WTC11 (cell line): Measurements from ENCODE around the gene KIAA0232. TPM values are rescaled to one million over a fixed set of nuclear protein-coding genes. Genes with fewer than 3 reads are reported as not detected.

Source experiments
- ATAC-seq: fragments of 200-7000 bp; cut with Tn5 transposase; 2 replicates; pipeline ENCODE4 v1.10.0; 2021; ENCODE audit warnings: mild to moderate bottlenecking, moderate library complexity
- CTCF ChIA-PET: fragments of 300-600 bp; sonication (Branson Sonifier 250); formaldehyde crosslinking; loops from one replicate; lab custom pipeline; 2021; ENCODE audit warnings: antibody characterized with exemption; lab: Charles Lee
- POLR2A ChIA-PET: fragments of 350-600 bp; sonication (Branson Sonifier 250); formaldehyde crosslinking; loops from one replicate; lab custom pipeline; 2021; ENCODE audit warnings: antibody characterized with exemption; lab: Charles Lee
- DNase-seq: peaks from one replicate; pipeline ENCODE4 v3.0.0; 2021; ENCODE audit warnings: low spot score
- H3K27ac Mint-ChIP-seq: 2 replicates; pipeline ENCODE4 v1.8.0; 2021; ENCODE audit warnings: mixed read lengths
- H3K27me3 Mint-ChIP-seq: 2 replicates; pipeline ENCODE4 v1.8.0; 2021; ENCODE audit warnings: low read depth, mild to moderate bottlenecking, moderate library complexity, mixed read lengths
- H3K36me3 Mint-ChIP-seq: 2 replicates; pipeline ENCODE4 v1.8.0; 2021; ENCODE audit warnings: mixed read lengths
- H3K4me1 Mint-ChIP-seq: 2 replicates; pipeline ENCODE4 v1.8.0; 2022; ENCODE audit warnings: mixed read lengths
- H3K4me3 Mint-ChIP-seq: 2 replicates; pipeline ENCODE4 v1.8.0; 2021; ENCODE audit warnings: mild to moderate bottlenecking, moderate library complexity, mixed read lengths
- H3K9me3 Mint-ChIP-seq: 2 replicates; pipeline ENCODE4 v1.8.0; 2021; ENCODE audit warnings: mixed read lengths
- ESRRA ChIP-seq: sonication (generic); formaldehyde crosslinking; IDR thresholded peaks from 2 replicates; pipeline ENCODE4 v1.8.1; 2022; ENCODE audit warnings: mild to moderate bottlenecking, missing genetic modification reagents, borderline replicate concordance
- FOXK1 ChIP-seq: sonication (generic); formaldehyde crosslinking; IDR thresholded peaks from 2 replicates; pipeline ENCODE4 v1.8.0; 2022; ENCODE audit warnings: mild to moderate bottlenecking, moderate library complexity, missing genetic modification reagents
- GRHL2 ChIP-seq: fragments of 250-450 bp; sonication (Bioruptor Pico); IDR thresholded peaks from 2 replicates; pipeline ENCODE4 v1.8.0; 2022; ENCODE audit warnings: mild to moderate bottlenecking, moderate library complexity; ENCODE audit not compliant: insufficient replicate concordance, severe bottlenecking
- IRF2 ChIP-seq: sonication (generic); formaldehyde crosslinking; IDR thresholded peaks from 2 replicates; pipeline ENCODE4 v1.8.0; 2022; ENCODE audit warnings: low read depth, missing genetic modification reagents, borderline replicate concordance
- MXD4 ChIP-seq: fragments of 250-450 bp; sonication (Bioruptor Pico); IDR thresholded peaks from 2 replicates; pipeline ENCODE4 v1.8.0; 2021; ENCODE audit warnings: mild to moderate bottlenecking, moderate library complexity, borderline replicate concordance
- MYBL2 ChIP-seq: sonication (generic); formaldehyde crosslinking; IDR thresholded peaks from 2 replicates; pipeline ENCODE4 v1.8.1; 2023; ENCODE audit warnings: mild to moderate bottlenecking, moderate library complexity, missing genetic modification reagents
- SOX15 ChIP-seq: fragments of 250-450 bp; sonication (Bioruptor Pico); IDR thresholded peaks from 2 replicates; pipeline ENCODE4 v1.9.0; 2021; ENCODE audit warnings: mild to moderate bottlenecking
- TCF7 ChIP-seq: sonication (generic); formaldehyde crosslinking; IDR thresholded peaks from 2 replicates; pipeline ENCODE4 v1.8.0; 2022; ENCODE audit warnings: mild to moderate bottlenecking, low read depth, missing genetic modification reagents, moderate library complexity
- ZNF232 ChIP-seq: sonication (generic); formaldehyde crosslinking; IDR thresholded peaks from 2 replicates; pipeline ENCODE4 v1.8.0; 2022; ENCODE audit warnings: mild to moderate bottlenecking, missing genetic modification reagents
- ZNF263 ChIP-seq: sonication (generic); formaldehyde crosslinking; IDR thresholded peaks from 2 replicates; pipeline ENCODE4 v1.8.1; 2022; ENCODE audit warnings: low read depth, mild to moderate bottlenecking, moderate library complexity, missing genetic modification reagents
- ZNF317 ChIP-seq: sonication (generic); formaldehyde crosslinking; IDR thresholded peaks from 2 replicates; pipeline ENCODE4 v1.8.1; 2023; ENCODE audit warnings: low read depth, mild to moderate bottlenecking, moderate library complexity, missing genetic modification reagents, borderline replicate concordance
- total RNA-seq: library from RNA; stranded (reverse); gene quantifications from 3 replicates; pipeline ENCODE4 v1.2.3, GENCODE V29; 2021
- TF ChIP-seq, protein P1 (sequence below): sonication (generic); formaldehyde crosslinking; IDR thresholded peaks from 2 replicates; pipeline ENCODE4 v1.8.1; 2022; ENCODE audit warnings: low read depth, mild to moderate bottlenecking, moderate library complexity, missing genetic modification reagents, borderline replicate concordance
- TF ChIP-seq, protein P2 (sequence below): sonication (generic); formaldehyde crosslinking; IDR thresholded peaks from 2 replicates; pipeline ENCODE4 v1.8.0; 2022; ENCODE audit warnings: mild to moderate bottlenecking, missing genetic modification reagents
- TF ChIP-seq, protein P3 (sequence below): fragments of 250-450 bp; sonication (Bioruptor Pico); IDR thresholded peaks from 2 replicates; pipeline ENCODE4 v1.8.0; 2021; ENCODE audit warnings: mild to moderate bottlenecking
- TF ChIP-seq, protein P4 (sequence below): sonication (generic); formaldehyde crosslinking; IDR thresholded peaks from 2 replicates; pipeline ENCODE4 v1.8.0; 2022; ENCODE audit warnings: mild to moderate bottlenecking, missing genetic modification reagents
- TF ChIP-seq, protein P5 (sequence below): sonication (generic); formaldehyde crosslinking; IDR thresholded peaks from 2 replicates; pipeline ENCODE4 v1.8.1; 2023; ENCODE audit warnings: mild to moderate bottlenecking, missing genetic modification reagents, moderate library complexity
- TF ChIP-seq, protein P6 (sequence below): sonication (generic); formaldehyde crosslinking; IDR thresholded peaks from 2 replicates; pipeline ENCODE4 v1.8.0; 2023; ENCODE audit warnings: mild to moderate bottlenecking, missing genetic modification reagents

Gene KIAA0232
- total RNA-seq, 1 experiment from 2014 or later = 23.2 TPM

DNA sequence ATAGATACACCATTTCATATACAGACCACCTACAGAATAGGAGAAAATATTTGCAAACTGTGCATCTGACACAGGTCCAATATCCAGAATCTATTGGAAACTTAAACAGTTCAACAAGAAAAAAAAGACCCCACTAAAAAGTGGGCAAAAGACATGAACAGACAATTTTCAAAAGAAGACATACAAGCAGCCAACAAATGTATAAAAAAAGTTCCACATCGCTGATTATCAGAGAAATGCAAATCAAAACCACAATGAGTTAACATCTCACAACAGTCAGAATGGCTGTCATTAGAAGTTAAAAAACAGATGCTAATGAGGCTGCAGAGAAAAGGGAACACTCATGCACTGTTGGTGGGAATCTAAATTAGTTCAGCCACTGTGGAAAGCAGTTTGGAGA is 36.8 kb downstream of the KIAA0232 start (continued):
- TF ChIP-seq, protein P1, sequence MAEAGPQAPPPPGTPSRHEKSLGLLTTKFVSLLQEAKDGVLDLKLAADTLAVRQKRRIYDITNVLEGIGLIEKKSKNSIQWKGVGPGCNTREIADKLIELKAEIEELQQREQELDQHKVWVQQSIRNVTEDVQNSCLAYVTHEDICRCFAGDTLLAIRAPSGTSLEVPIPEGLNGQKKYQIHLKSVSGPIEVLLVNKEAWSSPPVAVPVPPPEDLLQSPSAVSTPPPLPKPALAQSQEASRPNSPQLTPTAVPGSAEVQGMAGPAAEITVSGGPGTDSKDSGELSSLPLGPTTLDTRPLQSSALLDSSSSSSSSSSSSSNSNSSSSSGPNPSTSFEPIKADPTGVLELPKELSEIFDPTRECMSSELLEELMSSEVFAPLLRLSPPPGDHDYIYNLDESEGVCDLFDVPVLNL (CRISPR knock-in tag) = no peak
- TF ChIP-seq, protein P2, sequence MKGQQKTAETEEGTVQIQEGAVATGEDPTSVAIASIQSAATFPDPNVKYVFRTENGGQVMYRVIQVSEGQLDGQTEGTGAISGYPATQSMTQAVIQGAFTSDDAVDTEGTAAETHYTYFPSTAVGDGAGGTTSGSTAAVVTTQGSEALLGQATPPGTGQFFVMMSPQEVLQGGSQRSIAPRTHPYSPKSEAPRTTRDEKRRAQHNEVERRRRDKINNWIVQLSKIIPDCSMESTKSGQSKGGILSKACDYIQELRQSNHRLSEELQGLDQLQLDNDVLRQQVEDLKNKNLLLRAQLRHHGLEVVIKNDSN (CRISPR knock-in tag) = no peak
- TF ChIP-seq, protein P3, sequence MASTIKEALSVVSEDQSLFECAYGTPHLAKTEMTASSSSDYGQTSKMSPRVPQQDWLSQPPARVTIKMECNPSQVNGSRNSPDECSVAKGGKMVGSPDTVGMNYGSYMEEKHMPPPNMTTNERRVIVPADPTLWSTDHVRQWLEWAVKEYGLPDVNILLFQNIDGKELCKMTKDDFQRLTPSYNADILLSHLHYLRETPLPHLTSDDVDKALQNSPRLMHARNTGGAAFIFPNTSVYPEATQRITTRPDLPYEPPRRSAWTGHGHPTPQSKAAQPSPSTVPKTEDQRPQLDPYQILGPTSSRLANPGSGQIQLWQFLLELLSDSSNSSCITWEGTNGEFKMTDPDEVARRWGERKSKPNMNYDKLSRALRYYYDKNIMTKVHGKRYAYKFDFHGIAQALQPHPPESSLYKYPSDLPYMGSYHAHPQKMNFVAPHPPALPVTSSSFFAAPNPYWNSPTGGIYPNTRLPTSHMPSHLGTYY = no peak
- TF ChIP-seq, protein P4, sequence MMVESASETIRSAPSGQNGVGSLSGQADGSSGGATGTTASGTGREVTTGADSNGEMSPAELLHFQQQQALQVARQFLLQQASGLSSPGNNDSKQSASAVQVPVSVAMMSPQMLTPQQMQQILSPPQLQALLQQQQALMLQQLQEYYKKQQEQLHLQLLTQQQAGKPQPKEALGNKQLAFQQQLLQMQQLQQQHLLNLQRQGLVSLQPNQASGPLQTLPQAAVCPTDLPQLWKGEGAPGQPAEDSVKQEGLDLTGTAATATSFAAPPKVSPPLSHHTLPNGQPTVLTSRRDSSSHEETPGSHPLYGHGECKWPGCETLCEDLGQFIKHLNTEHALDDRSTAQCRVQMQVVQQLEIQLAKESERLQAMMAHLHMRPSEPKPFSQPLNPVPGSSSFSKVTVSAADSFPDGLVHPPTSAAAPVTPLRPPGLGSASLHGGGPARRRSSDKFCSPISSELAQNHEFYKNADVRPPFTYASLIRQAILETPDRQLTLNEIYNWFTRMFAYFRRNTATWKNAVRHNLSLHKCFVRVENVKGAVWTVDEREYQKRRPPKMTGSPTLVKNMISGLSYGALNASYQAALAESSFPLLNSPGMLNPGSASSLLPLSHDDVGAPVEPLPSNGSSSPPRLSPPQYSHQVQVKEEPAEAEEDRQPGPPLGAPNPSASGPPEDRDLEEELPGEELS (CRISPR knock-in tag) = no peak
- TF ChIP-seq MYBL2 (CRISPR knock-in tag) (no peak), ZNF317 (no peak), MXD4 (CRISPR knock-in tag) (no peak), ESRRA (CRISPR knock-in tag) (no peak), IRF2 (CRISPR knock-in tag) (no peak)
- TF ChIP-seq, protein P5, sequence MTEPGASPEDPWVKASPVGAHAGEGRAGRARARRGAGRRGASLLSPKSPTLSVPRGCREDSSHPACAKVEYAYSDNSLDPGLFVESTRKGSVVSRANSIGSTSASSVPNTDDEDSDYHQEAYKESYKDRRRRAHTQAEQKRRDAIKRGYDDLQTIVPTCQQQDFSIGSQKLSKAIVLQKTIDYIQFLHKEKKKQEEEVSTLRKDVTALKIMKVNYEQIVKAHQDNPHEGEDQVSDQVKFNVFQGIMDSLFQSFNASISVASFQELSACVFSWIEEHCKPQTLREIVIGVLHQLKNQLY = no peak

DNA sequence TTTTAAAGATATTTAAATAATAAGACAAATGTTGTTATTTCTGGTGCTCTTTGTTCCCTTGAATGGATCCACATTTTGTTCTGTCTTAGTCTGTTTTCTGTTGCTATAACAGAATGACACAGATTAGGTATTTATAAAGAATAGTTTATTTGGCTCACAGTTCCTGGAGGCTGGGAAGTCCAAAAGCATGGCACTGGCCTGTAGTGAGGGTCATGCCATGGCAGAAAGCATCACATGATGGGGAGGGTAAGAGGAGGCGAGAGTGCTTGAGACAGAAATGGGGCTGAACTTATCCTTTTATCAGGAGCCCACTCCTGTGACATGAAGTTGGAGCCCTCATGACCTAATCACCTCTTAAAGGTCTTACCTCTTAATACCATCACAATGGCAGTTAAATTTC is 38.2 kb downstream of the KIAA0232 start:
- POLR2A ChIA-PET = no interaction called here
- Mint-ChIP-seq H3K4me3 (no peak overlapping the region), H3K4me1 (no peaks in the 10 kb centered on the region), H3K27me3 (no peaks in the 10 kb centered on the region), H3K27ac (no peak overlapping the region), H3K36me3 (peaks cover 39% of the 10 kb centered on the region), H3K9me3 (peaks cover 38% of the 10 kb centered on the region)
- ATAC-seq = no peak
- TF ChIP-seq ZNF263 (CRISPR knock-in tag) (no peak), TCF7 (CRISPR knock-in tag) (no peak), GRHL2 (CRISPR knock-in tag) (no peak), ESRRA (CRISPR knock-in tag) (no peak), FOXK1 (CRISPR knock-in tag) (no peak), ZNF232 (CRISPR knock-in tag) (no peak), SOX15 (CRISPR knock-in tag) (no peak)
- TF ChIP-seq, protein P6, sequence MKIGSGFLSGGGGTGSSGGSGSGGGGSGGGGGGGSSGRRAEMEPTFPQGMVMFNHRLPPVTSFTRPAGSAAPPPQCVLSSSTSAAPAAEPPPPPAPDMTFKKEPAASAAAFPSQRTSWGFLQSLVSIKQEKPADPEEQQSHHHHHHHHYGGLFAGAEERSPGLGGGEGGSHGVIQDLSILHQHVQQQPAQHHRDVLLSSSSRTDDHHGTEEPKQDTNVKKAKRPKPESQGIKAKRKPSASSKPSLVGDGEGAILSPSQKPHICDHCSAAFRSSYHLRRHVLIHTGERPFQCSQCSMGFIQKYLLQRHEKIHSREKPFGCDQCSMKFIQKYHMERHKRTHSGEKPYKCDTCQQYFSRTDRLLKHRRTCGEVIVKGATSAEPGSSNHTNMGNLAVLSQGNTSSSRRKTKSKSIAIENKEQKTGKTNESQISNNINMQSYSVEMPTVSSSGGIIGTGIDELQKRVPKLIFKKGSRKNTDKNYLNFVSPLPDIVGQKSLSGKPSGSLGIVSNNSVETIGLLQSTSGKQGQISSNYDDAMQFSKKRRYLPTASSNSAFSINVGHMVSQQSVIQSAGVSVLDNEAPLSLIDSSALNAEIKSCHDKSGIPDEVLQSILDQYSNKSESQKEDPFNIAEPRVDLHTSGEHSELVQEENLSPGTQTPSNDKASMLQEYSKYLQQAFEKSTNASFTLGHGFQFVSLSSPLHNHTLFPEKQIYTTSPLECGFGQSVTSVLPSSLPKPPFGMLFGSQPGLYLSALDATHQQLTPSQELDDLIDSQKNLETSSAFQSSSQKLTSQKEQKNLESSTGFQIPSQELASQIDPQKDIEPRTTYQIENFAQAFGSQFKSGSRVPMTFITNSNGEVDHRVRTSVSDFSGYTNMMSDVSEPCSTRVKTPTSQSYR (CRISPR knock-in tag) = no peak
- CTCF ChIA-PET = no interaction called here
- no peak for DNase-seq
